H9 (cell line): ENCODE results near the gene ARHGAP26. TPM values are rescaled to one million over a fixed set of nuclear protein-coding genes. Genes with fewer than 3 reads are reported as not detected.

Experiments used
- DNase-seq: peaks from one replicate; pipeline ENCODE4 v3.0.0-alpha.2; 2017
- H2AFZ ChIP-seq: one replicate; pipeline ENCODE4 v1.6.1; 2013; ENCODE audit warnings: mild to moderate bottlenecking, low read length, control low read depth, moderate library complexity
- H2AK5ac ChIP-seq: 2 replicates; pipeline ENCODE4 v1.6.1; 2013; ENCODE audit warnings: low read length, control low read depth, mixed read lengths; ENCODE audit not compliant: insufficient read length
- H2BK120ac ChIP-seq: one replicate; pipeline ENCODE4 v1.6.1; 2013; ENCODE audit warnings: low read depth, mild to moderate bottlenecking, low read length, control low read depth, inconsistent platforms; ENCODE audit not compliant: poor library complexity, severe bottlenecking
- H2BK12ac ChIP-seq: 2 replicates; pipeline ENCODE4 v1.6.1; 2013; ENCODE audit warnings: low read length, control low read depth, mixed read lengths, low read depth; ENCODE audit not compliant: insufficient read length
- H2BK15ac ChIP-seq: 2 replicates; pipeline ENCODE4 v1.6.1; 2013; ENCODE audit warnings: low read depth, low read length, control low read depth
- H2BK20ac ChIP-seq: one replicate; pipeline ENCODE4 v1.6.1; 2013; ENCODE audit warnings: low read depth, mild to moderate bottlenecking, low read length, control low read depth, inconsistent platforms; ENCODE audit not compliant: poor library complexity, severe bottlenecking
- H2BK5ac ChIP-seq: 2 replicates; pipeline ENCODE4 v1.6.1; 2013; ENCODE audit warnings: low read length, control low read depth, mixed read lengths; ENCODE audit not compliant: insufficient read length
- H3K14ac ChIP-seq: 2 replicates; pipeline ENCODE4 v1.6.1; 2013; ENCODE audit warnings: low read length, control low read depth; ENCODE audit not compliant: insufficient read depth
- H3K18ac ChIP-seq: 2 replicates; pipeline ENCODE4 v1.6.1; 2013; ENCODE audit warnings: low read depth, mild to moderate bottlenecking, mixed read lengths, low read length, control low read depth; ENCODE audit not compliant: insufficient read length
- H3K23ac ChIP-seq: 2 replicates; pipeline ENCODE4 v1.6.1; 2013; ENCODE audit warnings: low read length, control low read depth, mixed read lengths, low read depth; ENCODE audit not compliant: insufficient read length
- H3K23me2 ChIP-seq: 2 replicates; pipeline ENCODE4 v1.6.1; 2013; ENCODE audit warnings: low read depth, mild to moderate bottlenecking, mixed read lengths, low read length, control low read depth; ENCODE audit not compliant: insufficient read length, poor library complexity, severe bottlenecking
- H3K27ac ChIP-seq: 2 replicates; pipeline ENCODE4 v1.5.1; 2013; ENCODE audit warnings: low read length, control low read depth, mixed read lengths, low read depth; ENCODE audit not compliant: insufficient read length
- H3K27me3 ChIP-seq: 2 replicates; pipeline ENCODE4 v1.6.1; 2013; ENCODE audit warnings: low read length, control low read depth, inconsistent platforms; ENCODE audit not compliant: insufficient read depth
- H3K4ac ChIP-seq: 2 replicates; pipeline ENCODE4 v1.6.1; 2013; ENCODE audit warnings: low read depth, mild to moderate bottlenecking, control low read depth, inconsistent platforms, low read length, moderate library complexity
- H3K4me1 ChIP-seq: 2 replicates; pipeline ENCODE4 v1.6.1; 2013; ENCODE audit warnings: low read length, control low read depth, inconsistent platforms; ENCODE audit not compliant: insufficient read depth
- H3K4me2 ChIP-seq: 2 replicates; pipeline ENCODE4 v1.6.1; 2013; ENCODE audit warnings: low read length, control low read depth, mixed read lengths; ENCODE audit not compliant: insufficient read length, insufficient read depth
- H3K56ac ChIP-seq: 2 replicates; pipeline ENCODE4 v1.6.1; 2013; ENCODE audit warnings: low read depth, mild to moderate bottlenecking, mixed read lengths, low read length, control low read depth; ENCODE audit not compliant: insufficient read length
- H3K79me1 ChIP-seq: 2 replicates; pipeline ENCODE4 v1.6.1; 2013; ENCODE audit warnings: low read depth, mild to moderate bottlenecking, moderate library complexity, low read length, control low read depth, inconsistent platforms; ENCODE audit not compliant: insufficient read depth, poor library complexity, severe bottlenecking
- H3K79me2 ChIP-seq: 2 replicates; pipeline ENCODE4 v1.6.1; 2013; ENCODE audit warnings: low read length, control low read depth, inconsistent platforms; ENCODE audit not compliant: insufficient read depth
- H3K9ac ChIP-seq: 2 replicates; pipeline ENCODE4 v1.6.1; 2013; ENCODE audit warnings: low read length, control low read depth, mixed read lengths; ENCODE audit not compliant: insufficient read length; ENCODE audit errors: extremely low read depth
- H3K9me3 ChIP-seq: one replicate; pipeline ENCODE4 v1.6.1; 2013; ENCODE audit warnings: low read depth, low read length, inconsistent platforms; ENCODE audit not compliant: control insufficient read depth
- H3T11ph ChIP-seq: one replicate; pipeline ENCODE4 v1.6.1; 2013; ENCODE audit warnings: mild to moderate bottlenecking, low read length, control low read depth, inconsistent platforms
- H4K20me1 ChIP-seq: one replicate; pipeline ENCODE4 v1.6.1; 2013; ENCODE audit not compliant: control insufficient read depth, insufficient read length, insufficient read depth
- H4K5ac ChIP-seq: 2 replicates; pipeline ENCODE4 v1.6.1; 2013; ENCODE audit warnings: low read depth, mild to moderate bottlenecking, mixed read lengths, low read length, control low read depth; ENCODE audit not compliant: insufficient read length
- H4K8ac ChIP-seq: replicated peaks from 2 replicates; pipeline ENCODE4 v1.6.1; 2013; ENCODE audit warnings: low read length, control low read depth, mixed read lengths, low read depth; ENCODE audit not compliant: insufficient read length
- H4K91ac ChIP-seq: 2 replicates; pipeline ENCODE4 v1.6.1; 2013; ENCODE audit warnings: low read depth, mild to moderate bottlenecking, moderate library complexity, mixed read lengths, low read length, control low read depth; ENCODE audit not compliant: insufficient read length
- H3K27ac Mint-ChIP-seq, 3 experiments: 2 replicates in 2 of 3; 3 replicates in 1 of 3; pipeline ENCODE4 v1.8.0; 2020 to 2021; ENCODE audit warnings: mixed read lengths in 3 of 3, mild to moderate bottlenecking in 1 of 3, moderate library complexity in 1 of 3
- H3K27me3 Mint-ChIP-seq: 2 replicates; pipeline ENCODE4 v1.8.0; 2021; ENCODE audit warnings: low read depth, mild to moderate bottlenecking, moderate library complexity, mixed read lengths
- H3K36me3 Mint-ChIP-seq, 3 experiments: 2 replicates in 2 of 3; 3 replicates in 1 of 3; pipeline ENCODE4 v1.8.0; 2020 to 2021; ENCODE audit warnings: low read depth in 3 of 3, mixed read lengths in 3 of 3; ENCODE audit not compliant: insufficient read depth in 1 of 3
- H3K4me1 Mint-ChIP-seq, 2 experiments: 2 replicates each; pipeline ENCODE4 v1.8.0; 2020; ENCODE audit warnings: mixed read lengths in 2 of 2
- H3K4me3 Mint-ChIP-seq, 2 experiments: 2 replicates in 1 of 2; 3 replicates in 1 of 2; pipeline ENCODE4 v1.8.0; 2020 to 2021; ENCODE audit warnings: mild to moderate bottlenecking in 2 of 2, mixed read lengths in 2 of 2, moderate library complexity in 1 of 2
- H3K9me3 Mint-ChIP-seq, 2 experiments: 2 replicates in 1 of 2; 3 replicates in 1 of 2; pipeline ENCODE4 v1.8.0; 2020; ENCODE audit warnings: mild to moderate bottlenecking in 2 of 2, mixed read lengths in 2 of 2, moderate library complexity in 1 of 2
- CTCF ChIP-seq: fragments of 200-600 bp; sonication (generic); conservative IDR thresholded peaks from 3 replicates; pipeline ENCODE4 v1.8.0; 2021; ENCODE audit warnings: antibody characterized with exemption, mild to moderate bottlenecking
- WGBS: extraction: QIAGEN DNeasy Blood & Tissue Kit; methylation state at CpG from one replicate; pipeline ENCODE4 v1.1.7; 2013; ENCODE audit warnings: missing lambda C conversion rate, low lambda C conversion rate, mixed read lengths; ENCODE audit not compliant: insufficient read length; ENCODE audit errors: extremely low coverage; 5-methylcytosine and 5-hydroxymethylcytosine counted together
- total RNA-seq: library from RNA; stranded (reverse); gene quantifications from 2 replicates; pipeline ENCODE4 v1.2.1, GENCODE V29; 2021

ARHGAP26 gene
- total RNA-seq, 1 experiment from 2014 or later: 13.8 TPM

- Histone ChIP-seq H3K23me2 (no peaks in the 10 kb centered on the region), H3K9me3 (no peaks in the 10 kb centered on the region), H2BK5ac (no peak overlapping the region), H3K9ac (no peak overlapping the region), H2BK15ac (no peak overlapping the region), H4K91ac (no peak overlapping the region), H2BK12ac (no peak overlapping the region), H3K14ac (no peak overlapping the region), H2BK20ac (no peak overlapping the region), H3K23ac (no peak overlapping the region), H4K20me1 (no peaks in the 10 kb centered on the region), H3K79me1 (no peaks in the 10 kb centered on the region), H2BK120ac (no peak overlapping the region), H4K5ac (no peak overlapping the region), H2AK5ac (no peak overlapping the region), H3K4ac (no peak overlapping the region), H3K56ac (no peak overlapping the region), H3K4me2 (no peak overlapping the region), H2AFZ (no peak overlapping the region), H3K27ac (no peak overlapping the region), H3K18ac (no peak overlapping the region), H3K27me3 (no peaks in the 10 kb centered on the region), H3K4me1 (peaks cover 2% of the 10 kb centered on the region; the same call in 1 of the 2 replicates), H4K8ac (no peak overlapping the region), H3T11ph (no peak overlapping the region), H3K79me2 (no peaks in the 10 kb centered on the region)
- TF ChIP-seq CTCF: no peak
- no peak overlapping the region for H3K4me3 Mint-ChIP-seq
- no CpG with 5 or more reads among the region's 3 CpGs for WGBS
- H3K9me3 Mint-ChIP-seq: no peaks in the 10 kb centered on the region
- H3K4me1 Mint-ChIP-seq: peaks cover 39 to 50% of the 10 kb centered on the region in 2 experiments
- DNase-seq: no peak
- no peaks in the 10 kb centered on the region for H3K27me3 Mint-ChIP-seq
- H3K36me3 Mint-ChIP-seq: no peaks in the 10 kb centered on the region
- H3K27ac Mint-ChIP-seq: no peak overlapping the region
Observed at GRCh38 chr5:143170104-143170503, 399.9 kb downstream of the ARHGAP26 start.
